Pancreas (tissue), 10 donors: ENCODE measurements around the gene MED8. TPM values are rescaled to one million over a fixed set of nuclear protein-coding genes. Genes with fewer than 3 reads are reported as not detected.
"Not testable (repeated sequence)": the region's sequence is repeated elsewhere in the genome, so short reads cannot be mapped to it uniquely, and the experiment has no call there.

Experiments used
- ATAC-seq, 4 donors: fragments of 200-7000 bp; cut with Tn5 transposase; one replicate each; pipeline versions ENCODE4 v1.8.0 to v1.9.1; 2020; ENCODE audit warnings: mild to moderate bottlenecking in 4 of 4, moderate library complexity in 4 of 4
- DNase-seq, 6 donors: peaks; one replicate each; pipeline ENCODE4 v3.0.0-alpha.2; 2020
- FAIRE-seq: peaks from 2 replicates; lab custom pipeline; 2012; peaks lifted over from hg19 to GRCh38; lab: Jason Lieb, UNC
- H3K27ac ChIP-seq, 4 donors: fragments of 200-600 bp; sonication (generic); 1 replicate in 3 of 4; 2 replicates in 1 of 4; pipeline versions ENCODE4 v1.5.0 to v1.8.0; 2020
- H3K27me3 ChIP-seq, 4 donors: fragments of 200-600 bp; one replicate each; pipeline ENCODE4 v1.8.0; 2021
- H3K36me3 ChIP-seq, 3 donors: fragments of 200-600 bp; sonication (generic) in 1 of 3; one replicate each; pipeline versions ENCODE4 v1.5.0 to v1.8.0; 2020 to 2021
- H3K4me1 ChIP-seq, 3 donors: fragments of 200-600 bp; one replicate each; pipeline ENCODE4 v1.8.0; 2021
- H3K4me3 ChIP-seq, 4 donors: fragments of 200-600 bp; sonication (generic) in 2 of 4; one replicate each; pipeline versions ENCODE4 v1.5.0 to v1.8.0; 2020 to 2021
- H3K9me3 ChIP-seq, 4 donors: fragments of 200-600 bp; one replicate each; pipeline ENCODE4 v1.8.0; 2021
- CTCF ChIP-seq, 4 donors: fragments of 200-600 bp; sonication (generic) in 3 of 4; IDR thresholded peaks; one replicate each; pipeline versions ENCODE4 v1.5.0 to v1.8.0; 2021; ENCODE audit warnings: antibody characterized with exemption in 4 of 4
- WGBS, 2 donors: extraction: QIAGEN DNeasy Blood & Tissue Kit; methylation state at CpG; one replicate each; pipeline ENCODE4 v1.1.7; 2013; 5-methylcytosine and 5-hydroxymethylcytosine counted together
- intact Hi-C, 3 donors: fragments of 100-400 bp; cut with DNase I; formaldehyde crosslinking; loops; one replicate each; pipeline versions ENCODE4 v1.11.1 to v1.14.2; 2022
- polyA plus RNA-seq, 2 donors: library from polyadenylated mRNA; stranded (reverse); fragments of 200-250 nt; gene quantifications; one replicate each; pipeline ENCODE4 v1.2.3, GENCODE V29; 2013
- total RNA-seq, 6 donors: library from RNA; stranded (reverse); fragmentation: NEBNext Ultra II Directional in 4 of 6; extraction: Animal tissue kit (Norgen Biotek cat#: 25700) in 4 of 6; gene quantifications; one replicate each; pipeline versions ENCODE4 v1.2.1 to v1.2.4, GENCODE V29; 2021 to 2023
- donor health status: healthy with polysubstance abuse.
- donor health status: DM: no; HTN: no; CAD: no; lungs with moderate emphysema.
- donor health status: DM: no; HTN: no; CAD: no.
- donor health status: control.
- donor health status: control.
- donor health status: Bipolar disorder and iron deficiency.
- donor health status: DM: yes; HTN: yes; CAD: no.
- donor health status: DM: no; HTN: no; CAD: no.
- donor health status: DM: no; HTN: no; CAD: no.
- donor health status: DM: yes; HTN: yes; CAD: no.

MED8 gene
- total and polyA plus RNA-seq, 8 donors: 13.5 to 24.8 (median 16.6) TPM

GRCh38 chr1:43373066-43373940 lies 16.3 kb downstream of the MED8 start:
- no peak for TF ChIP-seq CTCF (IDR thresholded peaks at IDR 0.05)
- intact Hi-C loops: no loop called here
- H3K36me3 ChIP-seq: no peaks in the 10 kb centered on the region
- H3K27ac ChIP-seq: peak overlapping the region in 1 of 4 donors; percentile 19
- FAIRE-seq (no peak), ATAC-seq (no peak), DNase-seq (no peak)
- H3K4me1 ChIP-seq: peaks cover 6 to 13% (median 7%) of the 10 kb centered on the region in 3 donors
- H3K4me3 ChIP-seq: no peak overlapping the region
- H3K9me3 ChIP-seq: no peaks in the 10 kb centered on the region
- H3K27me3 ChIP-seq: no peaks in the 10 kb centered on the region
- 40 to 44% methylated on average over 4 of the region's 4 CpGs for WGBS, 2 donors

GRCh38 chr1:43372172-43372571 lies 17.4 kb downstream of the MED8 start:
- H3K4me1 ChIP-seq: peaks cover 6 to 13% (median 7%) of the 10 kb centered on the region in 3 donors
- H3K9me3 ChIP-seq: no peaks in the 10 kb centered on the region
- no peak for ATAC-seq
- TF ChIP-seq CTCF (IDR thresholded peaks at IDR 0.05): no peak
- H3K27me3 ChIP-seq: no peaks in the 10 kb centered on the region
- 95 to 98% methylated on average over 5 of the region's 5 CpGs for whole genome bisulfite sequencing, 2 donors
- no peak for FAIRE-seq
- no peak for DNase-seq
- no peaks in the 10 kb centered on the region for H3K36me3 ChIP-seq
- no peak overlapping the region for H3K27ac ChIP-seq
- intact Hi-C loops: no loop called here
- no peak overlapping the region for H3K4me3 ChIP-seq

- Histone ChIP-seq H3K27me3 (no peaks in the 10 kb centered on the region), H3K36me3 (no peaks in the 10 kb centered on the region), H3K4me1 (peaks cover 14 to 23% (median 15%) of the 10 kb centered on the region in 3 donors), H3K4me3 (no peak overlapping the region), H3K9me3 (no peaks in the 10 kb centered on the region), H3K27ac (no peak overlapping the region)
- no peak for DNase-seq
- intact Hi-C loops: no loop called here
- ATAC-seq: no peak
- no peak for FAIRE-seq
- no peak for TF ChIP-seq CTCF (IDR thresholded peaks at IDR 0.05)
- WGBS, 2 donors: 82 to 92% methylated on average over 4 of the region's 4 CpGs
Observed at GRCh38 chr1:43370564-43370963, 19.0 kb downstream of the MED8 start.

GRCh38 chr1:43369779-43370178 lies 19.8 kb downstream of the MED8 start:
- intact Hi-C loops: loop anchor here in 2 of 3 donors (10.0 kb wide), 1 partner anchor 135 kb away; no protein-coding TSS in a partner anchor

GRCh38 chr1:43368646-43369020 lies 21.0 kb downstream of the MED8 start:
- Histone ChIP-seq H3K4me3 (peak overlapping the region; percentile 66 to 96 (median 84)), H3K36me3 (peaks cover 0 to 17% (median 3%) of the 10 kb centered on the region in 3 donors), H3K9me3 (no peaks in the 10 kb centered on the region), H3K4me1 (peaks cover 14 to 20% (median 15%) of the 10 kb centered on the region in 3 donors), H3K27ac (peak overlapping the region; percentile 76 to 93 (median 86)), H3K27me3 (no peaks in the 10 kb centered on the region)
- ATAC-seq (no peak), FAIRE-seq (no peak), DNase-seq (no peak)
- intact Hi-C loops: loop anchor here in 2 of 3 donors (10.0 kb wide), 1 partner anchor 134 kb away; no protein-coding TSS in a partner anchor
- no peak for TF ChIP-seq CTCF (IDR thresholded peaks at IDR 0.05)
- 25 to 31% methylated on average over 6 of the region's 6 CpGs for WGBS, 2 donors

More at GRCh38 chr1:43369779-43370178, 19.8 kb downstream of the MED8 start:
- not testable (repeated sequence) for H3K27me3 ChIP-seq, H3K36me3 ChIP-seq, H3K4me3 ChIP-seq, H3K27ac ChIP-seq, DNase-seq, FAIRE-seq, H3K9me3 ChIP-seq, ATAC-seq
- 96 to 97% methylated on average over 5 to 6 of the region's 6 CpGs for WGBS, 2 donors
- peaks cover 14 to 23% (median 15%) of the 10 kb centered on the region in 3 donors for H3K4me1 ChIP-seq
